Activated CD8-positive, alpha-beta memory T cell treated with anti-CD3 and anti-CD28 coated beads, Interleukin-2, amount 50 U/mL, for 48 hours (primary cell): Measurements from ENCODE around the gene TUBGCP6.

Experiments used
- DNase-seq: peaks from one replicate; pipeline ENCODE4 v3.0.0-alpha.2; 2020

The TUBGCP6 gene

GRCh38 chr22:50226063-50226874, 18.6 kb downstream of the TUBGCP6 start:
- no peak for DNase-seq

GRCh38 chr22:50225200-50225969, 19.4 kb downstream of the TUBGCP6 start:
- no peak for DNase-seq

- no peak for DNase-seq
These were observed 20.8 kb downstream of the TUBGCP6 start for GRCh38 chr22:50224071-50224470.

DNA sequence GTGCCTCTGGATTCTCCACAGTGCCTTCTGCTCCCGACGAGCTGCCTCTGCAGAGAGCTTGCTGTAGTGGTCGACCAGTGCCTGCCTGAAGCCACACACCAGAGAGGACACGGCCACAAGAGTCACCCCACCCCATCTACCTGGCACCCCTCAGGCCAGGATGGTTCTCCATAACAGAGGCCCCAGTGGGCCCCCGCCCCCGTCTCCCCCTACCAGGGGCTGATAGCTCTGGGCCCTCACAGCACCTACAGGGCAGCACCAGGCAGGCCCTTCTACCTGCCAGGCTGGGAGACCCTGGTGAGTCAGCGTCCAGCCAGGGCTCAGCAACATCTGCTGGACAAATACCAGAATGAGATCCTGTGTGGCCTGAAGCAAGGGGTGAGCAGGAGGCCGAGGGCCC, 22.3 kb downstream of the TUBGCP6 start:
- DNase-seq = no peak

GRCh38 chr22:50221410-50222300, 23.2 kb downstream of the TUBGCP6 start:
- no peak for DNase-seq

DNA sequence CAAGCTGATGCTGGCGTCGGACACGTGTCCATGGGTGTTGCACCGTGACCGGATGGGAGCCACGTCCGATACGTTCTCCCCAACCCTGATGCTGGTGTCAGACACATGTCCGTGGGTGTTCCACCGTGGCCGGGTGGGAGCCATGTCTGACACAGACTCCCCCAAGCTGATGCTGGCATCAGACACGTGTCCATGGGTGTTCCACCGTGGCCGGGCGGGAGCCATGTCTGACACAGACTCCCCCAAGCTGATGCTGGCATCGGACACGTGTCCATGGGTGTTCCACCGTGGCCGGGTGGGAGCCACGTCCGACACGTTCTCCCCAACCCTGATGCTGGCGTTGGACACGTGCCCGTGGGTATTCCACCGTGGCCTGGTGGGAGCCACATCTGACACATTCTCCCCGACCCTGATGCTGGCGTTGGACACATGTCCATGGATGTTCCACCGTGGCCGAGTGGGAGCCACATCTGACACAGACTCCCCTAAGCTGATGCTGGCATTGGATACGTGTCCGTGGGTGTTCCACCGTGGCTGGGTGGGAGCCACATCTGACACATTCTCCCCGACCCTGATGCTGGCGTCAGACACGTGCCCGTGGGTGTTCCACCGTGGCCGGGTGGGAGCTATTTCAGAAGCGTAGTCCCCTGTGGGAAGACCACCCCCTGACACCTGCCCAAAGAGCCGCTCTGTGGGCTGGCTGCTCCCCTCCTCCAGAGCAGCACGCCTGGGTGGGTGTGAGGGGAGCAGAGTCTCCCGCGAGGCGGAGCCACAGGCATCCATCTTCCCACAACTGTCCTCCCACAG, 24.0 kb downstream of the TUBGCP6 start:
- DNase-seq = no peak

DNA sequence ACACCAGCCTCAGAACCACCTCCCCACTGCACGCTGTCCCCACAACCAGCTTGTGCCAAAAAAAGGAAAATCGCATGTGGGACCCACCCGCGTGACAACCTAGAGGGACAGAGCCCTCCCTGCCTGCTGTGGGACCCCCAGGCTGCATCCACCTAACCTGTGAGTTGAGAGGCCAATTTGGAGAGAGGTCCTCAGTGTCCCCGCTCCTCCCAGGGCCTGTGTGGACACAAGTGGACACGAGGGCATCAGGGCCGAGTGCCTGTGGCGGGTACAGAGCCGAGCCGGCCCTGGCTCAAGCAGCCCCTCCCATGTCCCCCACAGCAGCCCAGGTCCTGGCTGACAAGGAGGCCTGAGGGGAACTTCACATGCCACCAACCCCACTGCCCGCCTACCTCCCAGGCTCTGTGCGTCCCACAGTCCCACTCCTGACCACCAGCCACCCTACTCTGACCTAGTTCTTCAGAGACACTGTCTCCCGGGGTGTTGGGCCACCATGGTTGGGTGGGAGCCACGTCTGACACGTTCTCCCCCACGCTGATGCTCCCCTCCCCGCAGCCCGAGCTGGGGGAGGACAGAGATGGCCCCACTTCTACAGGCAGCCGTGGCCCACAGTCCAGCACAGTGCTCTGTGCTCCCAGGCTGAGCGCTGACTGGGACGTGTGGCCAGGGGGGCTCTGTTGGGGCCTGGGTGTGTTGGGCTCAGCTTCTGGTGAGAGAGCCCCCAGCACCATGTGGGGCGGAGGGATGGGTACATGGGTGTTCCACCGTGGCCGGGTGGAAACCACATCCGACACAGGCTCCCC, 24.8 kb downstream of the TUBGCP6 start:
- no peak for DNase-seq

DNA sequence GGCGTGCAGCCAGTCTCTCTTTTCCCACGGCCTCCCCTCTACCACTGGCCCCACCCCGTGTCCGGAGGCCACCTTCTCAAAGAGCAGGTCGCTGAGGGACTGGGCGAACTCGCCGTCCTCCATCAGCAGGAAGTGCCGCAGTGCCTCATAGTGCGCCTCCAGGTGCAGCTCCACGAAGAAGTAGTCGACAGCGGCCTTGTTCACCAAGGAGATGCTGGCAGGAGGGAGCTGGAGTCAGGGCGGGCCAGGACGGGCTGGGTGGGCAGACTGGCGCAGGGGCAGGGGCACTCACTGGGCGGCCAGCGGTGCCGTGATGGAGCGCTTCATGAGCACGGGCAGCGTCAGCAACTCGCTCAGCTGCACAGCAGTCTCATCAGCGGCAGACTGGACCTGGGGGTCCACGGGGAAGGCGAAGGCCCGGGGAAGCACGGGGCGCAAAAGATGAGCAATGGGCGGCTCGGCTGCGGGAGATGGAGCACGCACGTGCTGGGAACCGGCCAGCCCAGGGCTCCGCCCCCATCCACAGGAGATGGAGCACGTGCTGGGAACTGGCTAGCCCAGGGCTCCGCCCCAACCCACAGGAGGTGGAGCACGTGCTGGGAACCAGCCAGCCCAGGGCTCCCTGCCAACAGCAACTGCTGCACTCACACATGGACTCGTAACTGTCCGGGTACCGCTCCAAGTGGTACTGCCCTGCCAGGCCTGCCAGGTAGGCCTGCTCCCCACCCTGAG, 25.7 kb downstream of the TUBGCP6 start:
- no peak for DNase-seq

DNA sequence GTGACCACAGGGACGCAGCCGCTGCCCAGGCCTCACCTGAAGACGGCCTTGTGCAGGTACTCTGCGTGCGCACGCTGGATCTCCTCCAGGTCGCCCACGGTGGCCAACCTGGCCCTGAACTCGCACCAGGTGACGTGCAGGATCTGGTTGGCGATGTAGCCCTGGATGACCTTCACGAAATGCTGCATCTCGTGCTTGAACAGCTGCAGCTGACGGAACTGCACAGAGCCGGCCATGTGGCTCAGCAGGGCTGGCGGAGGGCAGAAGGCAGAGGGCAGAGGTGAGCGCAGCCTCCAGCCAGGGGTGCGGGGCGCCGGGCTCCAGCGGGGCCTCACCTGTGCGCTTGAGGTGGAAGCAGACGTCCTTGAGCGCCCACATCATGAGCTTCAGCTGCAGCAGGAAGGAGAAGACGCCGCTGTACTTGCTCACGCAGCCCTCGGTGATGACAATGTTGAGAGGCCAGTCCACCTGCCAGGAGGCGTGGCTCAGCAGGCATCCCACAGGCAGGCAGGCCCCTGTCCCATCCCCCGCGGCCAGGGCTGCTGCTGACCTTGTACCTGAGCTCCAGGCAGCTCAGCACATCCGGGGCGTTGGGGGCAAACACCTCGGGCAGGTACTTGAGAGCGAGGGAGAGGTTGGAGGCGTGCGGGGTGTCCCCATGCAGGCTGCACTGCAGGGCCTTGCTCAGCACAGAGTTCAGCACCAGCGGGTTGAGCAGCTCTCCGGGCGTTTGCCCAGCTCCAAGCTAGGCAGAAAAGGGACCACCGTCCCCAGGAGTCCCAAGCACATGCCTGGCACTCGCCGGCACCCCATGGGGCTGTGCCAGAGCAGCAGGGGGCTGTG, 26.4 kb downstream of the TUBGCP6 start:
- DNase-seq = no peak

- DNase-seq = no peak
These were observed 27.2 kb downstream of the TUBGCP6 start for GRCh38 chr22:50217543-50218152.

DNA sequence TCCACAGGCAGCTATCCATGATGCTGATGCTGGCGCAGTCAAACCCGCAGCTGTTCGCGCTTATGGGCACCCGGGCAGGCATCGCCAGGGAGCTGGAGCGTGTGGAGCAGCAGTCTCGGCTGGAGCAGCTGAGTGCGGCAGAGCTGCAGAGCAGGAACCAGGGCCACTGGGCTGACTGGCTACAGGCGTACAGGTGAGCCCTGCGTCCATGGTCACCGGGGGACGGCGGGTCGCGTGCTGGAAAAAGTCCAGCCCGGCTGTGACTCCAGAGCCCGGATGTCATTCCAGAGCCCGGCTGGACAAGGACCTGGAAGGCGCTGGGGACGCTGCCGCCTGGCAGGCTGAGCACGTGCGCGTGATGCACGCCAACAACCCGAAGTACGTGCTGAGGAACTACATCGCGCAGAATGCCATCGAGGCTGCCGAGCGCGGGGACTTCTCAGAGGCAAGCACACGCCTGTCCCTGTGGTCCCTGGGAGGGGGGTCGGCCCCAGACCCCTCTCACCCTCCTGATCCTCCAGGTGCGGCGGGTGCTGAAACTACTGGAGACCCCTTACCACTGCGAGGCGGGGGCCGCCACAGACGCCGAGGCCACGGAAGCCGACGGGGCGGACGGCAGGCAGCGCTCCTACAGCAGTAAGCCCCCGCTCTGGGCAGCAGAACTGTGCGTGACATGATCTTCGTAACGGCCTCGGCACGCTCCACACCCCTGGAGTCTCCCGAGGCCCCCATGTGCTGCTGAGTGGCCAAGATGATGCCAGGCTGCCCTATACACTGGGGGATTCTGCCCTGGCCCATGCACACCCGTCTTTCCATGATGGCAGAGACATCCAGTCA, 27.9 kb downstream of the TUBGCP6 start:
- DNase-seq = no peak

DNA sequence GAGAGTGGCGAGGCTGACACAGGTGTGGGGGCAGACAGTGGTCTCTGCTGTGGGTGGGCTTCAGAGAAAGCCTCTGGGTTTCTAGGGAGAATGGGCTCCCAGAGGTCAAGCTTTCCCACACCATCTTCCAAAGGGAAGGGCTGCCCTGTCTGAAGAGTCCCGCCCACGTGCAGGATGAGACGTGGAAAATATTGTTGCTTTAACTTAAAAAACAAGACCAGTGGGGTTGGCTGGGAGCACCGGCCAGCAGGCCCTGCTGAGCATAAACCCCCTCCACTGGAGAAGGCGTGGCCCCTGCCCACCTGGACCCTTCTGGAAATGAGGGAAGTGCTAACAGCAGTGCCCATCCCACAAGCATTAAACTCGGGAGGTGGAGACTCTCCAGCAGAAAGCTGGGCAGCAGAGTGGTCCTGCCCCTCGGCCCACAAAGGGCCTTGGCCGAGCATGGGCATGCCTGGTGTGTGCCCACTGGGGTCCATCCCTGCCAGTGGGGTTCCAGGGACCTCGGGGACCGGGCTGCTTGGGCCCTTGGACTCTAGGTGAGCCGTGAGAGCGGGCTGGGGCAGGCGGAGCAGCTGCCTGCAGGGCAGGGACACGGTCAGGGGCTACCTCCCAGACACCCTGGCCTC, 28.7 kb downstream of the TUBGCP6 start:
- no peak for DNase-seq

DNA sequence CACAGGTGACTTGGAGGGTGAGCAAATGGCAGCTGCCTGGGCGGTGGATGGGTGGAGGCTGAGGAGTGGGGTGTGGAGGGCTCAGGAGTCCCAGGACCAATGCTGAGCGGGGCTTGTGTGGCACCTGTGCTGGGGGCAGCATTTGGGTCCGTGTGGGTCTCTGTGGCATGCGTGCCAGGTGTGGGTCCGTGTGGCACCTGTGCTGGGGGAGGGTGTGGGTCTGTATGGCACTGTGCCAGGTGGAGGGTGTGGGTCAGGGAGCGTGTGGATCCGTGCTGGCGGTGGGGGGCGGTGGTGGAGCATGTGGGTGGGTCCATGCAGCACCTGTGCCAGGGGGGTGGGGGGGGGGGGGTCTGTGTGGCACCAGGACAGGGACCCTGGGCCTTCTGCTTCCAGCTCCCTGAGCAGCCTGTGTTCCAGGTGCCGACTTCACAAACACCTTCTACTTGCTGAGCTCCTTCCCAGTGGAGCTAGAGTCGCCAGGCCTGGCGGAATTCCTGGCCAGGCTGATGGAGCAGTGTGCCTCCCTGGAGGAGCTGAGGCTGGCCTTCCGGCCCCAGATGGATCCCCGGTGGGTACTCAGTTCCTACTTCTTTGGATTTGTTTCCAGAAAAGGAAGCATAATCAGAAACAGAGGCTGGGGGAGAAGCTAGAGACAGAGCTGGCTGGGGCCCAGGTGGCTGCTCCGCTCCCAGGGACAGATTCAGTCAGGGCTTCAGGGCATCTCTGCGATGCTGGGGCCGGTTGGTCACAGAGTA, 29.3 kb downstream of the TUBGCP6 start:
- no peak for DNase-seq

DNA sequence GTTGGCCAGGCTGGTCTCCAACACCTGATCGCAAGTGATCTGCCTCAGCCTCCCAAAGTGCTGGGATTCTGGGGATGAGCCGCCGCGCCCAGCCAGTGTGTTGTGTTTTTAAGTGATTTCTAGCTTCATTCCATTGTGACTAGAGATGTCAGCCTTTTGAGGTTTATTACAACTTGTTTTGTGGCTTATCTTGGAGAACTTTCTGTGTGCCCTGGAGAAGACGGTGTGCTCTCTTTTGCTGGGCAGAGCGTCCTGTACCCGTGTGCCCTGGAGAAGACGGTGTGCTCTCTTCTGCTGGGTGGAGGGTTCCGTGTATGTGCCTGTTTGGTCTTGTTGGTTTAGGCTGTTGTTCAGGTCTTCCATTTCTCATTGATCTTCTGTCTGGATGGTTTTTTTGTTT, 31.6 kb downstream of the TUBGCP6 start:
- no peak for DNase-seq

GRCh38 chr22:50211147-50211546, 33.7 kb downstream of the TUBGCP6 start:
- no peak for DNase-seq

- DNase-seq = no peak
These were observed 34.3 kb downstream of the TUBGCP6 start for GRCh38 chr22:50210378-50211139.
